GM19328 (cell line): ENCODE measurements around the gene GFRAL.
"Not testable (repeated sequence)": the region's sequence is repeated elsewhere in the genome, so short reads cannot be mapped to it uniquely, and the experiment has no call there.

Source experiments
- ATAC-seq: cut with Tn5 transposase; IDR thresholded peaks from one replicate; pipeline ENCODE4 v1.9.1; 2021; ENCODE audit warnings: mild to moderate bottlenecking, moderate library complexity; ENCODE audit not compliant: unreplicated experiment

The GFRAL gene, protein sequence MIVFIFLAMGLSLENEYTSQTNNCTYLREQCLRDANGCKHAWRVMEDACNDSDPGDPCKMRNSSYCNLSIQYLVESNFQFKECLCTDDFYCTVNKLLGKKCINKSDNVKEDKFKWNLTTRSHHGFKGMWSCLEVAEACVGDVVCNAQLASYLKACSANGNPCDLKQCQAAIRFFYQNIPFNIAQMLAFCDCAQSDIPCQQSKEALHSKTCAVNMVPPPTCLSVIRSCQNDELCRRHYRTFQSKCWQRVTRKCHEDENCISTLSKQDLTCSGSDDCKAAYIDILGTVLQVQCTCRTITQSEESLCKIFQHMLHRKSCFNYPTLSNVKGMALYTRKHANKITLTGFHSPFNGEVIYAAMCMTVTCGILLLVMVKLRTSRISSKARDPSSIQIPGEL

GRCh38 chr6:55327169-55327568 is at the start of gene GFRAL:
Gene GFRAL, plus strand, starts transcription at chr6:55327469. Its CDS starts 86 bp downstream, at chr6:55327555.
- no peak for ATAC-seq

DNA sequence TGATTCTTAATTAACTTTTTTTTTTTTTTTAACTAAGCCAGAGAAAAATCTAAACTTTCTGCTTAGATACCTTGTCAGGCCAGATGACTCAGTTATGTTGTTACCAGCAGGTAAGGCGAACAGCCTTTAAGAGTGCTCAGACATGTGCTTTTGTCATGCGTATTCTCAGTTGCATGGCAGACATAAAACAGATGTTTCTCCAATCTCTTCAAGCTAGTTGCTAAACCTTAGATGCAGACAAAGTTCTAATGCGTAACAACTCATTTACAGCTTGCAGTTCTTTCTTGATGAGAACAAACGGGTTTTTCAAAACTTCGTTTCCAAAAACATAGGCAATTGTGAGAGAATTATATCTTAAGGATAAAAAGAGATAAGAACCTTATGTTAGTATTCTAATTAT is 49.6 kb upstream of the GFRAL start:
- ATAC-seq: no peak

GRCh38 chr6:55281215-55281614 is 46.1 kb upstream of the GFRAL start:
- ATAC-seq: no peak

- no peak for ATAC-seq
Observed at GRCh38 chr6:55282115-55282514, 45.2 kb upstream of the GFRAL start.

DNA sequence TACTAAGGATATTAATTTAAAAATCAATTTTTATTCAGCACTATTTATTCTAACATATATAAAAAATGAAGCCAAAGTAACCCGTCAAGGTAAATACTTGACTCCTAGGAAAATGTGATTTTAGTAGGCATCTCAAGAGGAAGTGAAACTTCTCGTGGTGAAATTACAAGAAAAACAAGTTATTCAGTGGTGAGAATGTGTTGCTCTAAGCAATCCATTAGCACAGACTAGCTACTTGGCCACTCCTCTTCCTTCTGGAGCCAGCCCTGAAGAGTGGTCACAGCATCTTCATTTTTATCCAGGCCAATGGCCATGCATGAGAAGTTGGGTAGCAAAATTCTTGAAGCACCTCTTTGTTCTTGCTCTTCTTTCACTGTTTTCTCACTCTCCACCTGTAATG is 40.4 kb upstream of the GFRAL start:
- ATAC-seq: no peak

GRCh38 chr6:55290736-55291135 is 36.5 kb upstream of the GFRAL start:
- no peak for ATAC-seq

DNA sequence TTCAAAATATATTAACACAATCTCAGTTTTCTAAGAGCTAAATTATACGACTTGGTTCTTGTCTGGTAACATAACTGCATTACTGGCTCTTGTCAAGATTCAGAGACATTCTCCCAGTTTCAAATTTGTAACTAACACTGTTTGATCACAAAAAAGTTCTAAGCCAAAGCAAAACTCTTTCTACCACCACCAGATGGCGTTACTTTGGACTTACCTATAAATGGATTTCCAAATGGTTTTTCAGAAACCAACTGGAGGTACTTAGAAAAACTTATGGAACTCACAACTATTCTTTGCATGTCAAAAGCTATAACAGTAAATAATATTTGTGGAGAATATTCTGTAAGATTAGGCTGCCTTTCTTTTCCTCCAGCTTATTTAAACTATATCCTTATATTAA is 34.2 kb upstream of the GFRAL start:
- no peak for ATAC-seq

GRCh38 chr6:55297214-55297613 is 30.1 kb upstream of the GFRAL start:
- not testable (repeated sequence) for ATAC-seq

DNA sequence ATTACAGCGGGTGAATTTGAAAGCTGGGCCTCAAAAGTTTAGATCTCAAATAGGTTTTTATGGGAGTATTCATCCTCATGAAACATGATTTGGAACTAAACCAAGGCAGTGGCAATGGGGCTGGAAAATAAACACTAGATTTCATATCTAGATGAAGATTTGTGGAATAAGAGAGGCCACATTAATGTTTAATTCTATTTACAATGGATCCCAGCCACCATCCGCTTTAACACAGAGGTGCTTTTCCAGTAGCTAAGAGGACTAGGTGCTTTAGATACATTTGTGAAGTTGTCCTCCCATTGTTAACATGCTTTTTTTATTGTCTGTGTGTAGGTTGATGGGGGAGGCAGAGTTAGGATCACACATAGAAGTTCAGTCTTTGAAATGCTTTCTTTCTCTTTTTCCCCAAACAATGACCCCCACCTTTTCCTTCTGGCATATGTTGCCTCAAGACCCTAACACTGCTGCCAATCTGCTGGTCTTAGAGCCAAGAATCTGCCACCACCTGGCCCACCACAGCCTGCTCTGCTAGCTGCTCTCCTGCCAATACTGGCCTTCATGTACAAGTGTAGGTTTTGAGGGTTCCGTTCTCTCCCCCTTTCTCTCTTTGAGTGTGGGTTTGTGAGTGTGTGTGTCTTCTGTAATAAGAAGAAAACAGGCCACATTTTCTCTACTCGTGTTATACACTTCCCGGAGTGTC is 27.8 kb upstream of the GFRAL start:
- no peak for ATAC-seq

DNA sequence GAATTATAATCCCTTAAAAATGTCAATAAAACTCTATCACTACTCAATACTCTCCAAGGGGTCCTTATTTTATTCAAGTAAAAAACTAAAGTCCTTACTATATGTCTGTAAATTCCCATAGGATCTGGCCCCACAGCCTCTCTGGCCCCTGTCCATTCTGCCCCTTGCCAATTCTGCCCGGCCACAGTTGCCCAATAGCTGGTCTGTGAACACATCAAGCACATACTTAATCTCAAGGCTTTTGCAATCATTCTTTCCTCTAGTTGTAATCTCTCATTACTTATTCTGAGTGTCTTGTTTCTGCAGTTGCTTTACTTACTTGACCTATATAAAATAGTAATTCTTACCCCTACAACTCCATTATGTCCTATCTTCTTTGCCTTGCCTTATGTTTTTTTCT is 22.5 kb upstream of the GFRAL start:
- no peak for ATAC-seq

- ATAC-seq: no peak
Observed at GRCh38 chr6:55319961-55320695, 7.1 kb upstream of the GFRAL start.

DNA sequence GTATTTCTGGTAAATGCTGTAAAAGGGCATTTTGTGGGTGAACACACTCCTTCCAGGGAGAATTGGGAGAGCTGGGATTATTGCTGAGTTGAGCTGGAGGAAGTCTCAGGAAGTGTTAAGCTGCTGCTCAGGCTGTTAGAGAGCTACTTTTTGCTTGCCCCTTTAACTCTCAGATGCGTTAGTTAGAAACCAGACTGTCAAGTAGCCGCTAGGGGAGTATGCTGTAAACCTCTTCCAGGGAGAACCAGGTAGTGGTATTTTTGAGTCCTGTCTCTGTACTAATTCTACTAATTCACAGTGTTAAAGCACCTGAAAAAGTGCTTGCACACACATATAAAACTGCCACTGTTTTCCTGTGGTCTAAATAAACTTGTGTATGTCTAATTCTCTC is 6.6 kb upstream of the GFRAL start:
- ATAC-seq: no peak

DNA sequence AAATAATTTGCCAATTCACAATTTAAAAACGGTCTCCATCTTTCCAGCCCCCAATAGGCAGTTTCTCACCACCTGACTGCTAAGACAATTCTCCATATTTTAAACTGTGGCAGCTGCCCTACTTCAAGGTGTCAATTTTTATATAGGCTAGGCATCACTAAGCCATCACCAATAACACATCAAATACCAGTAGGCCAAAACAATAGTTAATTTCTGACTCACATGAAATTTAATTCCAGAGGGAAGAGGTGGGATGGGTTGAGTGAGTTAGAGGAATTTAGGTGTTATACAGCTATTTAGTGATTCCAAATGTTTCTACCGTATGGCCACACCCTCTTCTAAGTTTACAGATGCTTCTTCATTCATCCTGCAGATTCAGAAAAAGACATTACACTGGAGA is 49.9 kb downstream of the GFRAL start:
- ATAC-seq: no peak

DNA sequence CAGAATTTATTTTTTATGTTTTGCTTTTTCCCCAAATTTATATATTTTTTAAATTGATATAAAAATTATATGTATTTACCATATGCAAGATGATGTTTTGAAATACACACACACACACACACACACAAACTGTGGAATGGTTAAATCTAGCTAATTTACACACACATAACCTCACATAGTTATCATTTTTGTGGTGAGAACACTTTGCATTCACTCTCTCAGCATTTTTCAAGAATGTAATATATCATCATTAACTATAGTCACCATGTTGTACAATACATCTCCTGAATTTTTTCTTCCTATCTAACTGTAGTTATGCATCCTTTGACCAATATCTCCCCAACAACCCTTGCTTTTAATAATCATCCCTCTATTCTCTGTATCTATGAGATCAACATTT is 52.2 kb downstream of the GFRAL start:
- ATAC-seq: no peak

DNA sequence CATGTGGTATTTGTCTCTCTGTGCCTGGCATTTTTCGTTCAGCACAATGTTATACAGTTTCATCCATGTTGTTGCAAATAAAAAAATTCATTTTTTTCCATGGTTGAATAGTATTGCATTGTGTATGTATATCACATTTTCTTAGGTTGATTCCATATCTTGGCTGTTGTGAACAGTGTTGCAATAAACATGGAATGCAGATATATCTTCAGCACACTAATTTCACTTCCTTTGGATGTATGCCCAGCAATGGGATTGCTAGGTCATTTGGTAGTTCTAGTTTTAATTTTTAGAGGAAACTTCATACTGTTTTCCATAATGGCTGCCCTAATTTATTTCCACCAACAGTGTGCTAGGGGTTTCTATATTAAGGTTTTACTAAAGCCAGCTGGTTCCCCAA is 52.6 kb downstream of the GFRAL start:
- no peak for ATAC-seq

DNA sequence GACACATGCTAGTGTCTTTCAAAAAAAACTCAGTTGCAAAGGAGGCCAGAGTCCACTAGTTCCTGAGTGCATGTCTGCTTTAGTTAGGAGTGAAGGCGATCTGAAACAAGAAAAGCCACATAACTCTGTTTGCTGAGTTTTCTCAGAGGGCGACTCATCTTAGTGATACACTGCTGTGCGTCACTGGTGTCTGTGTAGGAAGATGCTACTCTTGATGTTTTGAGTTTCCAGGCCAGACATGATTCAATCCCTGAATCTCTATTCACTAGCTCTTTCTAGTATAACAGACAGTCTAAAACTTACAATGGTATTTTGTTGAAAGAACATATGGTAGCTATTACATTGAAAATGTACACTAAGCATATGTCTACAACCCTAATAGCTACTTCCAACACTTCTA is 60.9 kb downstream of the GFRAL start:
- ATAC-seq: no peak

- no peak for ATAC-seq
Observed at GRCh38 chr6:55395871-55396270, 68.6 kb downstream of the GFRAL start.

DNA sequence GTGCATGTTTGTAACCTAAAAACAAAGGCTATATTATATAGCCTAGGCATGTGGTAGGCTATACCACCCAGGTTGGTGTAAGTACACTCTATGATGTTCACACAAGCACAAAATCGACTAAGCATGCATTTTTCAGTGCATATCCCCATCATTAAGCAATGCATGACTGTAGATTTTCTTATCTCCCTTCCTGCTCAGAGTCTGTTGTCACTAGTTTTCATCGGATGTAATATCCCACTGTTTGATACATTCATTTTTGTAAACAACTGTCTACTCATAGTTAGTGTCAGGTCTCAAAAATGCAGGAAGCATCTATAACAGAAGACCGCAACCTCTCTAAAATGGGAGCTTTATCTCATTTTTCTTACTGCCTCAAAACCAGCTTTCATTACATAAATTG is 70.7 kb downstream of the GFRAL start:
- ATAC-seq: no peak

GRCh38 chr6:55399351-55399750 is 72.1 kb downstream of the GFRAL start:
- ATAC-seq: no peak

DNA sequence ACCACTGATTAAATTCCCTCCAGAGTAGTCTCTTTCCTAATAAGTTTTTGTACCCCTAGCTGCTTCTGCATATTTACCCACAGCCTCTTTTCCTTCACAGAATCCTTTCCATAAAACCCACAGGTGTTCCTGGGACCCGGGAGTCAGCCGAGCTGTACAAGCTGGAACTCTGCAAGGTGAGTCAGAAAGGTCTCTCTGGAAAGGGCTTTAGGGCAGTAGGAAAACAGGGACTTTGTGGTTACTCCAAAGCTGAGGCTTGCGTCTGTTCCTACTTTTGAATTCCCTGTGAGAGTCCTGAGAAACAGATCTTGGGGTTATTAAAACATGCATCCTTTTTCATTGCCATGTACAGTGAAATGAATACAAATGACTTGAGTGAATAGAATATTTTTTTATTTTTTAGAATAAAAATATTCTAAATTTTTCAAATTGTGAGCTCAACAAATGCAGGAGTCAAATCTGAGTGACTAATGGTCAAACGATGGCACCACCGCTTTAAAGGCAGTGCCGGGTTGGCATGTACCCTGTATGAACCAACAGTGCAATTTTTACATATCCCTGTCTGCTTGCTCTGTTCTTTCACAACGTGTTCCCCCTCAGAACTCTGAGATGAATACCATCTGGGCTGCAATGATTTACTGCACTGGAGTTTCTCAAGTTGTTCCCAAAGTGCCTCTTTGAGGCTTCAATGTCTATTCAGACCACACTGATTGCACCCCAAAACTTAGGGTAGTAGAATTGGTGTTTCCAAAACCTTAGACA is 78.4 kb downstream of the GFRAL start:
- ATAC-seq: no peak

GRCh38 chr6:55410674-55411073 is 83.4 kb downstream of the GFRAL start:
- no peak for ATAC-seq
